Measurements from ENCODE around the gene METTL25B.

DNA sequence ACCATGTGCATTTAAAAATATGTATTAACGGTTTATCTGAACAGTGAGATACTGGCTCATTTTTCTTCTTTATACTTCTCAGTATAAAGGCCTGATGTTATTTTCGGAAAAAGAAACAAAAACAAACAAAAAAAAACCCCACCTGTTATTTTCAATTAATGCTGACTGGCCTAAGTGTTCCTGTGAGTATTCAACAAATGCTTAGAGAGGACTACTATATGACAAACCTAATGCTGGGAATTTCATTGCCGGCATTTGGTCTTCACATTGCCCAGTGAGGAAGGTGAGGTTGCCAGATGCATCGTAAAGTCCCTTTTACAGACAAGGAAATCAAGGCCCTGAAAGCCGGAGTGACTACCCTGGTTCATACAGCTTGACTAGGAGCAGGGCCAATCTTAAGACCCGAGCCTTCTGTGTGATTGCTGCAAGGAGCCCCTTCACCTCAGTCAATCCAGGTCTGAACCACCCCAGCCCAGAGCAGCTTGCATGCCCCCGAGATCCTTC lies 12.0 kb downstream of the METTL25B start:
- TF ChIP-seq, protein P1, sequence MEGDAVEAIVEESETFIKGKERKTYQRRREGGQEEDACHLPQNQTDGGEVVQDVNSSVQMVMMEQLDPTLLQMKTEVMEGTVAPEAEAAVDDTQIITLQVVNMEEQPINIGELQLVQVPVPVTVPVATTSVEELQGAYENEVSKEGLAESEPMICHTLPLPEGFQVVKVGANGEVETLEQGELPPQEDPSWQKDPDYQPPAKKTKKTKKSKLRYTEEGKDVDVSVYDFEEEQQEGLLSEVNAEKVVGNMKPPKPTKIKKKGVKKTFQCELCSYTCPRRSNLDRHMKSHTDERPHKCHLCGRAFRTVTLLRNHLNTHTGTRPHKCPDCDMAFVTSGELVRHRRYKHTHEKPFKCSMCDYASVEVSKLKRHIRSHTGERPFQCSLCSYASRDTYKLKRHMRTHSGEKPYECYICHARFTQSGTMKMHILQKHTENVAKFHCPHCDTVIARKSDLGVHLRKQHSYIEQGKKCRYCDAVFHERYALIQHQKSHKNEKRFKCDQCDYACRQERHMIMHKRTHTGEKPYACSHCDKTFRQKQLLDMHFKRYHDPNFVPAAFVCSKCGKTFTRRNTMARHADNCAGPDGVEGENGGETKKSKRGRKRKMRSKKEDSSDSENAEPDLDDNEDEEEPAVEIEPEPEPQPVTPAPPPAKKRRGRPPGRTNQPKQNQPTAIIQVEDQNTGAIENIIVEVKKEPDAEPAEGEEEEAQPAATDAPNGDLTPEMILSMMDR (IDR thresholded peaks at IDR 0.05), result no peak
- TF ChIP-seq ZFX (IDR thresholded peaks at IDR 0.05; ENCODE audit: borderline replicate concordance), result no peak

Data from 22Rv1 (cell line).